Measurements from ENCODE around the gene PAX4.

The PAX4 gene

DNA sequence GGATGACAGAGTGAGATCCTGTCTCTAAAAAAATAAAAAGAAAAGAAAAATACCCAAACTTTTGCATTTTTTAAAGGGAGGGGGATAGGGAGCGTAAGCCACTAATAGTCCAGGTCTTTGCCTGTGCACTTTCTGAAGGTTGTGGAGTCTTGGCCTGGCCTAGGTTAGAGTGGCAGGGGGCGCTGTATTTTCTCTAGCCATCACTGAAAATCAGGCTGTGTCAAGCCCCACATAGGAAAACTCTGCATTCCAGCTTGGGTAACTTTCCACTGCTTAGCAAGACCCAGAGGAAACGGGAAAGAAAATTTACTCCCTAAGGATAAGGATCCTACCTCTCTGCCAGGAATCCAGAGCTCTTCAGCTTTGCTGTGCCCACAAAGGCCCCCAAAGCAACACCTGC, 10.5 kb upstream of the PAX4 start:
- H2AK5ac ChIP-seq (ENCODE audit: low read depth, low read length), result no peak overlapping the region
- H3K27ac ChIP-seq (replicated peaks; ENCODE audit: low read length), result no peak overlapping the region
- no peak overlapping the region for H2BK120ac ChIP-seq (ENCODE audit: low read depth, low read length)
- DNase-seq (ENCODE audit: low spot score), result no peak
- no peaks in the 10 kb centered on the region for H3K79me1 ChIP-seq (ENCODE audit: low read depth, low read length)
- H2BK15ac ChIP-seq (ENCODE audit: low read length), result no peak overlapping the region
- no peak overlapping the region for H3K18ac ChIP-seq (ENCODE audit: low read length)
- no peaks in the 10 kb centered on the region for H3K9me3 ChIP-seq (replicated peaks in 1 of 2; ENCODE audit: control insufficient read depth in 2 of 2, insufficient read depth in 1 of 2, low read depth in 1 of 2, low read length in 2 of 2)
- no peak overlapping the region for H3K9ac ChIP-seq (ENCODE audit: low read depth, low read length, poor library complexity)
- peaks cover 0 to 6% (median 0%) of the 10 kb centered on the region in 3 experiments for H3K27me3 ChIP-seq (ENCODE audit: control insufficient read depth in 3 of 3, insufficient read depth in 3 of 3, low read depth in 1 of 3, low read length in 3 of 3)
- no peak overlapping the region for H3K4me3 ChIP-seq (ENCODE audit: low read length in 2 of 2)
- H2BK5ac ChIP-seq (ENCODE audit: low read length), result no peak overlapping the region
- peaks cover 0 to 2% of the 10 kb centered on the region in 2 donors for H3K4me1 ChIP-seq (ENCODE audit: control insufficient read depth in 2 of 2, insufficient read depth in 1 of 2, low read depth in 1 of 2, low read length in 2 of 2)
- no peak overlapping the region for H2BK12ac ChIP-seq (ENCODE audit: low read length)
- H2AFZ ChIP-seq (ENCODE audit: low read length), result no peak overlapping the region
- H3K36me3 ChIP-seq (replicated peaks in 1 of 2; ENCODE audit: control insufficient read depth in 2 of 2, insufficient read depth in 2 of 2, low read length in 2 of 2), result no peaks in the 10 kb centered on the region
- H3K4me2 ChIP-seq (ENCODE audit: insufficient read depth, low read length, poor library complexity, severe bottlenecking), result no peak overlapping the region
- H3K23ac ChIP-seq (ENCODE audit: low read depth, low read length, poor library complexity), result no peak overlapping the region
- no peak overlapping the region for H4K91ac ChIP-seq (ENCODE audit: low read depth, low read length, poor library complexity)
- H3K4ac ChIP-seq (ENCODE audit: low read length), result no peak overlapping the region
- WGBS, 2 donors (ENCODE audit: extremely low coverage in 2 of 2, insufficient read length in 2 of 2, insufficient replicate concordance in 1 of 2), result no CpG with 5 or more reads among the region's 3 CpGs
- no peak overlapping the region for H3K14ac ChIP-seq (ENCODE audit: low read length)
- H4K8ac ChIP-seq (ENCODE audit: low read depth, low read length), result no peak overlapping the region

DNA sequence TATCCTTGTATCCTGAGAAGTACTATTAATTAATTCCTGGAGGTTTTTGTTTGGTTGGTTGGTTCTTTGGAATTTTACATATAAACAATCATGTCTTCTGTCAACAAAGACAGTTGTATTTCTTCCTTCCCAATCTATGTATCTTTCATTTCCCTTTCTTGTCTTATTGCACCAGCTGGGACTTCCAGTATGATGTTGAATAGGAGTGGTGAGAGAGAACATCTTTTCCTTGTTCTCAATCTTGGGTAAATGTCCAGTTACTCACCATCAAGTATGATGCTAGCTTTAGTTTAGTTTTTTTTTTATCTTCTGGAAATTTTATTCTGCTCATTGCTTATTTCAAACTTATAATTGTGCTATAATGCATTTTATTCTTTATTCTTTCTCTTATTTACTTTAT, 7.4 kb upstream of the PAX4 start:
- H2AFZ ChIP-seq (ENCODE audit: low read length), result no peak overlapping the region
- H2BK15ac ChIP-seq (ENCODE audit: low read length), result no peak overlapping the region
- no peak overlapping the region for H3K23ac ChIP-seq (ENCODE audit: low read depth, low read length, poor library complexity)
- peaks cover 0 to 2% of the 10 kb centered on the region in 2 donors for H3K4me1 ChIP-seq (ENCODE audit: control insufficient read depth in 2 of 2, insufficient read depth in 1 of 2, low read depth in 1 of 2, low read length in 2 of 2)
- H2BK12ac ChIP-seq (ENCODE audit: low read length), result no peak overlapping the region
- H2BK5ac ChIP-seq (ENCODE audit: low read length), result no peak overlapping the region
- no peak overlapping the region for H3K14ac ChIP-seq (ENCODE audit: low read length)
- H3K9ac ChIP-seq (ENCODE audit: low read depth, low read length, poor library complexity), result no peak overlapping the region
- no peaks in the 10 kb centered on the region for H3K79me1 ChIP-seq (ENCODE audit: low read depth, low read length)
- peaks cover 0 to 31% (median 6%) of the 10 kb centered on the region in 3 experiments for H3K27me3 ChIP-seq (ENCODE audit: control insufficient read depth in 3 of 3, insufficient read depth in 3 of 3, low read depth in 1 of 3, low read length in 3 of 3)
- H3K9me3 ChIP-seq (replicated peaks in 1 of 2; ENCODE audit: control insufficient read depth in 2 of 2, insufficient read depth in 1 of 2, low read depth in 1 of 2, low read length in 2 of 2), result no peaks in the 10 kb centered on the region
- H3K4me3 ChIP-seq (ENCODE audit: low read length in 2 of 2), result no peak overlapping the region
- no peak for DNase-seq (ENCODE audit: low spot score)
- no peak overlapping the region for H2AK5ac ChIP-seq (ENCODE audit: low read depth, low read length)
- no peak overlapping the region for H3K18ac ChIP-seq (ENCODE audit: low read length)
- no peak overlapping the region for H4K8ac ChIP-seq (ENCODE audit: low read depth, low read length)
- H4K91ac ChIP-seq (ENCODE audit: low read depth, low read length, poor library complexity), result no peak overlapping the region
- no peak overlapping the region for H3K4me2 ChIP-seq (ENCODE audit: insufficient read depth, low read length, poor library complexity, severe bottlenecking)
- H3K4ac ChIP-seq (ENCODE audit: low read length), result no peak overlapping the region
- H2BK120ac ChIP-seq (ENCODE audit: low read depth, low read length), result no peak overlapping the region
- H3K27ac ChIP-seq (replicated peaks; ENCODE audit: low read length), result no peak overlapping the region
- no peaks in the 10 kb centered on the region for H3K36me3 ChIP-seq (replicated peaks in 1 of 2; ENCODE audit: control insufficient read depth in 2 of 2, insufficient read depth in 2 of 2, low read length in 2 of 2)

DNA sequence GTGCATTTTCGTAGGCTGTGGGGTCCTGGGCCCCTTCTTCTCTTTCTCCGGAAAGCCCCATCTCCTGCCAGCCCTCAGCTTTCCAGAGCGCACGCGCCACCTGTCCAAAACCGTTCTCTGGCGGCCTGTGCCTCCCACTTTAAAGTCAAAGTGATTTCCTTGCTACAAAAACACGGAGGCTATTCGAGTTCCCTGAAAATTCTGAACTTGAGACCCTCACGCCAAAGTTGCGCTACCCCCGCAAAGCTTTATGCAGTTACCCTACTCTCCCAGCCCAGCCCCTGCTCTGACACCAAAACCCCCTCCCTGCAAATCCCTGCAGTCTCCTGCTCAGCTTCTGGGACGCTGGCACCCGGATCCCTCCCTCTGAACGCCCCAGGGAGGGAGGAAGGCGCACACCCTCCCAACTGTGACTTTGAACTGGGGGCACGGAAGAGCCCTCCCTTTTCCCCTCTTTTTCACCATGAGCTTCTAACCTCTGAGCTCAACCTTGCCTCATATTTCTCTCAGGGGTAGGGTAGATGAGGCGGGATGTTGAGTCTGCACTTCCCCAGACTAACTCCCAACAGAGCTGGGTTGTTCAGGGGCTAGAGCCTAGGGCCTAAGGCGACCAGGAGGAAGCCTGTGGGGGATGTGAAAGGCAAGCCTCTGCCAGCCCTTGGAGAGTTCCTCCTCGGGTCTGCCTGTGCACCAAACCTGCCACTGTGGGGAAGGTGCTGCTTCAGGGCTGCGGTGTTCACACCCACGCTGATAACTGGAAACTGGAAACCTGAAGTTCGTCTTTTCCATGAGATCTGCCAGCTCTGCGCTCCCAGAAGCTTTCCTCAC, 2.7 kb upstream of the PAX4 start:
- H3K36me3 ChIP-seq (replicated peaks in 1 of 2; ENCODE audit: control insufficient read depth in 2 of 2, insufficient read depth in 2 of 2, low read length in 2 of 2), result no peaks in the 10 kb centered on the region
- no peak overlapping the region for H2AK5ac ChIP-seq (ENCODE audit: low read depth, low read length)
- no peak overlapping the region for H3K9ac ChIP-seq (ENCODE audit: low read depth, low read length, poor library complexity)
- H3K23ac ChIP-seq (ENCODE audit: low read depth, low read length, poor library complexity), result peak overlapping the region; percentile 69
- H3K9me3 ChIP-seq (replicated peaks in 1 of 2; ENCODE audit: control insufficient read depth in 2 of 2, insufficient read depth in 1 of 2, low read depth in 1 of 2, low read length in 2 of 2), result no peaks in the 10 kb centered on the region
- H2BK12ac ChIP-seq (ENCODE audit: low read length), result no peak overlapping the region
- H3K4me1 ChIP-seq (ENCODE audit: control insufficient read depth in 2 of 2, insufficient read depth in 1 of 2, low read depth in 1 of 2, low read length in 2 of 2), result peaks cover 0 to 2% of the 10 kb centered on the region in 2 donors
- no peak overlapping the region for H2BK120ac ChIP-seq (ENCODE audit: low read depth, low read length)
- no peak overlapping the region for H4K8ac ChIP-seq (ENCODE audit: low read depth, low read length)
- WGBS, 2 donors (ENCODE audit: extremely low coverage in 2 of 2, insufficient read length in 2 of 2, insufficient replicate concordance in 1 of 2), result no CpG with 5 or more reads among the region's 24 CpGs
- peak overlapping the region in 1 of 2 donors; percentile 74 for H3K4me3 ChIP-seq (ENCODE audit: low read length in 2 of 2)
- DNase-seq (ENCODE audit: low spot score), result no peak
- no peak overlapping the region for H3K4ac ChIP-seq (ENCODE audit: low read length)
- no peak overlapping the region for H3K27ac ChIP-seq (replicated peaks; ENCODE audit: low read length)
- peak overlapping the region; percentile 6 for H2AFZ ChIP-seq (ENCODE audit: low read length)
- H4K91ac ChIP-seq (ENCODE audit: low read depth, low read length, poor library complexity), result no peak overlapping the region
- peak overlapping the region; percentile 75 for H3K4me2 ChIP-seq (ENCODE audit: insufficient read depth, low read length, poor library complexity, severe bottlenecking)
- peaks cover 2 to 72% (median 21%) of the 10 kb centered on the region in 3 experiments for H3K27me3 ChIP-seq (ENCODE audit: control insufficient read depth in 3 of 3, insufficient read depth in 3 of 3, low read depth in 1 of 3, low read length in 3 of 3)
- no peak overlapping the region for H2BK15ac ChIP-seq (ENCODE audit: low read length)
- H3K18ac ChIP-seq (ENCODE audit: low read length), result no peak overlapping the region
- H2BK5ac ChIP-seq (ENCODE audit: low read length), result no peak overlapping the region
- no peaks in the 10 kb centered on the region for H3K79me1 ChIP-seq (ENCODE audit: low read depth, low read length)
- H3K14ac ChIP-seq (ENCODE audit: low read length), result no peak overlapping the region

DNA sequence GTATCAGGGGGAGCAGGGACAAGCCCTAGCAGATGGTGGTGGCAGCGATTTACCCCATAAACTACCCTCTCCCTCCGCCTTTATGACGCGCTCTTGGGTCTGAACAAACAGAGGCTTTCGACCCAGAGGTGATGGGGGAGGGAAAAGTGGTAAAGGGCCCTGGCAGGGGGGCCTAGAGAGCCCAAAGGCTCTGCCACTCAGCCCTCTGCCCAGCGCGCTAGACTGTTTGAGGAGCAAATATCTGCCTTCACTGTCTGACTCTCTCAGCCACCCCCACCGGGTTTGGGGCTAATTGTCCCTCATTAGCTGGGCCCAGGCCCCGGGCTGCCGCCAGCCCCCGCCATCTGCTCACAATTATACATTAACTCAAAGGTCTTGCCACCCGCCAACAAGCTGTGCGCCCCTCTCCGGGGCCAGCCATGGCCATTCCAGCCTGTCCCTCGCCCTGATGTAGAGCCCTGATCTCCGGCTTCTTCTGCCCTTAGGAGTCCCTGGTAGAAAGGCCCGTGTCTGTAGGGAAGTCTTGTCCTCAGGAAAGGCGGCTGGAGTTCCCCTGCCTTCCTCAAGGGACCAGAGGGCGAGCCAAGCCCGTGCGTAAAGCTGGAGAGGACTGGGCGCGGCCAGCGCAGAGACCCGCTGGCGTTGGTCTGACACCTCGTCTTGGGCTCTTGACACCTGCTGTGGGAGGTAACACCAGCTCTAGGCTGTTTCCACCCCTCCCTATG, 1.9 kb upstream of the PAX4 start:
- Histone ChIP-seq H2BK120ac (ENCODE audit: low read depth, low read length) (no peak overlapping the region), H2BK5ac (ENCODE audit: low read length) (no peak overlapping the region), H4K91ac (ENCODE audit: low read depth, low read length, poor library complexity) (no peak overlapping the region), H2BK15ac (ENCODE audit: low read length) (no peak overlapping the region), H3K36me3 (replicated peaks in 1 of 2; ENCODE audit: control insufficient read depth in 2 of 2, insufficient read depth in 2 of 2, low read length in 2 of 2) (no peaks in the 10 kb centered on the region), H3K27ac (replicated peaks; ENCODE audit: low read length) (no peak overlapping the region), H3K4ac (ENCODE audit: low read length) (no peak overlapping the region), H3K14ac (ENCODE audit: low read length) (no peak overlapping the region), H3K4me3 (ENCODE audit: low read length in 2 of 2) (peak overlapping the region in 1 of 2 donors; percentile 74), H3K27me3 (ENCODE audit: control insufficient read depth in 3 of 3, insufficient read depth in 3 of 3, low read depth in 1 of 3, low read length in 3 of 3) (peaks cover 2 to 78% (median 21%) of the 10 kb centered on the region in 3 experiments), H3K9me3 (replicated peaks in 1 of 2; ENCODE audit: control insufficient read depth in 2 of 2, insufficient read depth in 1 of 2, low read depth in 1 of 2, low read length in 2 of 2) (no peaks in the 10 kb centered on the region), H3K4me2 (ENCODE audit: insufficient read depth, low read length, poor library complexity, severe bottlenecking) (peak overlapping the region; percentile 75), H2AK5ac (ENCODE audit: low read depth, low read length) (peak overlapping the region; percentile 19), H3K9ac (ENCODE audit: low read depth, low read length, poor library complexity) (no peak overlapping the region), H2AFZ (ENCODE audit: low read length) (peak overlapping the region; percentile 6), H3K23ac (ENCODE audit: low read depth, low read length, poor library complexity) (peak overlapping the region; percentile 69), H3K79me1 (ENCODE audit: low read depth, low read length) (no peaks in the 10 kb centered on the region), H3K18ac (ENCODE audit: low read length) (no peak overlapping the region), H3K4me1 (ENCODE audit: control insufficient read depth in 2 of 2, insufficient read depth in 1 of 2, low read depth in 1 of 2, low read length in 2 of 2) (peaks cover 0 to 2% of the 10 kb centered on the region in 2 donors), H2BK12ac (ENCODE audit: low read length) (no peak overlapping the region), H4K8ac (ENCODE audit: low read depth, low read length) (no peak overlapping the region)
- no peak for DNase-seq (ENCODE audit: low spot score)
- WGBS, 2 donors (ENCODE audit: extremely low coverage in 2 of 2, insufficient read length in 2 of 2, insufficient replicate concordance in 1 of 2), result no CpG with 5 or more reads among the region's 27 CpGs
